ENCODE results near the gene CDK2AP2.
"Not testable (repeated sequence)": the region's sequence is repeated elsewhere in the genome, so short reads cannot be mapped to it uniquely, and the experiment has no call there.

GRCh38 chr11:67465530-67465929, 42.4 kb downstream of the CDK2AP2 start:
- TF ChIP-seq TAF1, POLR2AphosphoS5 (IDR thresholded peaks at IDR 0.05; ENCODE audit: low read depth, low read length): not testable (repeated sequence)
